OCI-LY3 (cell line): ENCODE data around the gene CDH24.

Experiments
- CTCF ChIP-seq: fragments of 200-600, 300-600 bp; sonication (generic); IDR thresholded peaks from 2 replicates; pipeline ENCODE4 v1.5.1; 2014; ENCODE audit warnings: antibody characterized with exemption, low read length, low read depth
- EZH2phosphoT487 ChIP-seq: fragments of 200-600 bp; shearing (Covaris generic); IDR thresholded peaks from 2 replicates; pipeline ENCODE4 v1.6.1; 2018; ENCODE audit warnings: antibody characterized with exemption, mixed run types, low read depth

GRCh38 chr14:23051141-23052057 is 5.9 kb downstream of the CDH24 start:
- no peak for TF ChIP-seq CTCF
- no peak for TF ChIP-seq EZH2phosphoT487
